A673 (cell line): Measurements from ENCODE around the gene TMEM95.

ENCODE experiments used
- CTCF ChIP-seq: fragments of 300-800, 200-600 bp; sonication (generic); conservative IDR thresholded peaks from 2 replicates; pipeline ENCODE4 v1.5.1; 2017; ENCODE audit warnings: low read depth, mild to moderate bottlenecking, antibody characterized with exemption, low read length, moderate library complexity, mixed read lengths
- EZH2 ChIP-seq: fragments of 200-600 bp; sonication (generic); IDR thresholded peaks from 2 replicates; pipeline ENCODE4 v1.6.1; 2017; ENCODE audit warnings: borderline replicate concordance, low read depth, mild to moderate bottlenecking, mixed read lengths, antibody characterized with exemption, low read length; ENCODE audit not compliant: poor library complexity, severe bottlenecking

- no peak for TF ChIP-seq CTCF
- TF ChIP-seq EZH2 = no peak
These were observed 19.4 kb downstream of the TMEM95 start for GRCh38 chr17:7374353-7374752.
